ENCODE measurements around the gene MRPL2. TPM values are rescaled to one million over a fixed set of nuclear protein-coding genes. Genes with fewer than 3 reads are reported as not detected.

MRPL2 gene
- total and polyA plus RNA-seq, 2 of the 8 experiments (the other 6 are each of a cell fraction or from before 2014, with no cell fraction given): 58.7 to 99.9 TPM

- no peak for TF ChIP-seq CHD7 (IDR thresholded peaks at IDR 0.05; ENCODE audit: insufficient replicate concordance, low read length)
- TF ChIP-seq SP2 (IDR thresholded peaks at IDR 0.05; ENCODE audit: low read length): no peak
- no peak for TF ChIP-seq SAP30 (IDR thresholded peaks at IDR 0.05; ENCODE audit: insufficient read depth, insufficient replicate concordance, low read length)
- no peak for TF ChIP-seq KDM1A (IDR thresholded peaks at IDR 0.05; ENCODE audit: borderline replicate concordance, low read length)
- no peak for TF ChIP-seq ATF2 (IDR thresholded peaks at IDR 0.05; ENCODE audit: low read length)
- TF ChIP-seq NANOG (IDR thresholded peaks at IDR 0.05; ENCODE audit: insufficient read depth, low read depth, low read length, poor library complexity, severe bottlenecking): no peak
Observed at GRCh38 chr6:43105538-43106222, 46.4 kb upstream of the MRPL2 start (continued).
